A673 (cell line): ENCODE measurements around the gene GAK. TPM values are rescaled to one million over a fixed set of nuclear protein-coding genes. Genes with fewer than 3 reads are reported as not detected.

Experiments
- BruUV-seq: library from RNA; stranded (reverse); fragments of 400-500 nt; replicated peaks from 2 replicates; lab custom pipeline; 2021; lab: Mats Ljungman, UMichigan
- CTCF ChIA-PET: fragments of 300-600 bp; sonication (Branson Sonifier 250); formaldehyde crosslinking; loops from one replicate; lab custom pipeline; 2022; ENCODE audit warnings: antibody characterized with exemption; lab: Charles Lee
- POLR2A ChIA-PET: fragments of 300-600 bp; sonication (Branson Sonifier 250); formaldehyde crosslinking; loops from one replicate; lab custom pipeline; 2022; ENCODE audit warnings: antibody characterized with exemption; ENCODE audit not compliant: low non-redundant PET; lab: Charles Lee
- DNase-seq: peaks from one replicate; pipeline ENCODE4 v3.0.0-alpha.2; 2015; ENCODE audit warnings: low spot score
- H3K27ac ChIP-seq: fragments of 200-600 bp; sonication (generic); 2 replicates; pipeline ENCODE4 v1.5.1; 2016; ENCODE audit warnings: mixed run types, low read depth, mild to moderate bottlenecking, mixed read lengths, antibody characterized with exemption, low read length; ENCODE audit not compliant: poor library complexity, severe bottlenecking
- H3K27me3 ChIP-seq: fragments of 200-600 bp; sonication (generic); replicated peaks from 2 replicates; pipeline ENCODE4 v1.6.1; 2017; ENCODE audit warnings: mixed run types, low read depth, mild to moderate bottlenecking, mixed read lengths, antibody characterized with exemption, low read length; ENCODE audit not compliant: insufficient read depth, poor library complexity
- H3K36me3 ChIP-seq: fragments of 200-600 bp; sonication (generic); 2 replicates; pipeline ENCODE4 v1.6.1; 2016; ENCODE audit warnings: mixed run types, mild to moderate bottlenecking, mixed read lengths, antibody characterized with exemption, low read length; ENCODE audit not compliant: insufficient read depth, poor library complexity, severe bottlenecking
- H3K4me1 ChIP-seq: fragments of 200-600 bp; sonication (generic); 2 replicates; pipeline ENCODE4 v1.6.1; 2017; ENCODE audit warnings: mixed run types, mild to moderate bottlenecking, mixed read lengths, antibody characterized with exemption, low read length; ENCODE audit not compliant: insufficient read depth, poor library complexity, severe bottlenecking
- H3K4me3 ChIP-seq: fragments of 200-600 bp; sonication (generic); 2 replicates; pipeline ENCODE4 v1.5.1; 2016; ENCODE audit warnings: low read depth, mixed run types, mild to moderate bottlenecking, mixed read lengths, low read length; ENCODE audit not compliant: poor library complexity, severe bottlenecking
- H3K9me3 ChIP-seq: fragments of 200-600 bp; sonication (generic); 2 replicates; pipeline ENCODE4 v1.6.1; 2016; ENCODE audit warnings: mixed run types, low read depth, mild to moderate bottlenecking, mixed read lengths, antibody characterized with exemption, low read length; ENCODE audit not compliant: poor library complexity, severe bottlenecking
- CTCF ChIP-seq: fragments of 300-800, 200-600 bp; sonication (generic); conservative IDR thresholded peaks from 2 replicates; pipeline ENCODE4 v1.5.1; 2017; ENCODE audit warnings: low read depth, mild to moderate bottlenecking, antibody characterized with exemption, low read length, moderate library complexity, mixed read lengths
- EZH2 ChIP-seq: fragments of 200-600 bp; sonication (generic); IDR thresholded peaks from 2 replicates; pipeline ENCODE4 v1.6.1; 2017; ENCODE audit warnings: borderline replicate concordance, low read depth, mild to moderate bottlenecking, mixed read lengths, antibody characterized with exemption, low read length; ENCODE audit not compliant: poor library complexity, severe bottlenecking
- intact Hi-C: fragments of 100-400 bp; cut with micrococcal nuclease; formaldehyde crosslinking; loops from one replicate; pipeline ENCODE4 v1.10.0; 2022; ENCODE audit not compliant: unreplicated experiment
- total RNA-seq: library from RNA; stranded (reverse); gene quantifications from 2 replicates; pipeline ENCODE4 v1.2.3, GENCODE V29; 2021

The GAK gene
- total RNA-seq, 1 experiment from 2014 or later = 96.2 TPM

DNA sequence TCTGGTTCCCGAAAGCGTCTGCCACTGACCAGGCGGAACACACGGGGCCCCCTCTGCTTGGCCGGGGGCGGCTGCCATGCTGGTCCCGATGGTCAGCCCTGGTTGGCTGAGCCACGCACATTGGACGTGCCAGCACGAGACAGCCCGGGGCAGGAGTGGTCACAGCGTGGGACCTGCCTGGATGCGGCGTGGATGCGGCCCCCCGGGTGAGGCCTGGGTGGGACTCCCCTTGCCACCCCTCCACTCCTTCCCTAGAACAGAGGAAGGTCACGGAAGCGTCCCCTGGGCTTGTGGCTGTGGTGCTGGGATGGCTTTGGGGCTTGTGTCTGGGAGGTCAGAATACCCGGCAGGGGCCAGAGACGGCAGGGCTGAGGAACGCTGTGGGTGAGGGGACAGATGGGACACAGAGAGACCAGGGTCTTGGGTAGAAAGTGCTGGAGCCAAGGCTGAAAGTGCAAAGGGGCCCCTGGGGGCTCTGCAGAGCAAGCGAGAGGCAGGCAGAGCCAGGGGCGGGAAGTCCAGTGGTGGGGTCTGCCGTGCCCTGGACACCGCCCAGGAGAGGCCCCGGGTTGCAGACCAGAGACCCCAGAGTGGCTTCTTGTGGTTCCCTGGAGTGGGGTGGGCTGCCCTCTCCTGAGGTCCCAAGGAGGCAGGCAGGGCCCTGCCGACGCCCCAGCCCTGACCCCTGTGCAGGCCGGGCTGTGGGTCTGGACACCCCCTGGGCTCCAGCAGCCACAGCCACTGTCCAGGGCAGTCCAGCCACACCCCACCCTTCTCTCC, 97.6 kb downstream of the GAK start:
- ChIA-PET CTCF (no interaction called here), POLR2A (no interaction called here)
- no TSS peak for BruUV-seq
- intact Hi-C loops = loop anchor here (5.0 kb wide), 1 partner anchor 93 kb away; no protein-coding TSS in a partner anchor
- Histone ChIP-seq H3K9me3 (peaks cover 6% of the 10 kb centered on the region), H3K36me3 (no peaks in the 10 kb centered on the region), H3K27ac (no peak overlapping the region), H3K27me3 (no peaks in the 10 kb centered on the region), H3K4me3 (no peak overlapping the region), H3K4me1 (no peaks in the 10 kb centered on the region)
- no peak for DNase-seq
- no peak for TF ChIP-seq CTCF
- no peak for TF ChIP-seq EZH2

- no TSS peak for BruUV-seq
- Histone ChIP-seq H3K9me3 (peaks cover 6% of the 10 kb centered on the region), H3K27ac (no peak overlapping the region), H3K4me1 (no peaks in the 10 kb centered on the region), H3K36me3 (no peaks in the 10 kb centered on the region), H3K27me3 (no peaks in the 10 kb centered on the region), H3K4me3 (no peak overlapping the region)
- DNase-seq = no peak
- no peak for TF ChIP-seq EZH2
- TF ChIP-seq CTCF = no peak
- ChIA-PET CTCF (no interaction called here), POLR2A (no interaction called here)
- intact Hi-C loops = loop anchor here (5.0 kb wide), 1 partner anchor 93 kb away; no protein-coding TSS in a partner anchor
These were observed 98.3 kb downstream of the GAK start for GRCh38 chr4:833731-834367.

GRCh38 chr4:833156-833555, 99.0 kb downstream of the GAK start:
- intact Hi-C loops = loop anchor here (5.0 kb wide), 1 partner anchor 94 kb away; no protein-coding TSS in a partner anchor
- H3K27me3 ChIP-seq = no peaks in the 10 kb centered on the region
- no peak overlapping the region for H3K4me3 ChIP-seq
- DNase-seq = no peak
- no peaks in the 10 kb centered on the region for H3K4me1 ChIP-seq
- H3K9me3 ChIP-seq = peaks cover 4% of the 10 kb centered on the region
- BruUV-seq = no TSS peak
- no peak overlapping the region for H3K27ac ChIP-seq
- ChIA-PET POLR2A (no interaction called here), CTCF (no interaction called here)
- H3K36me3 ChIP-seq = no peaks in the 10 kb centered on the region
- TF ChIP-seq CTCF (no peak), EZH2 (no peak)
